ENCODE measurements around the gene PRR20G. TPM values are rescaled to one million over a fixed set of nuclear protein-coding genes. Genes with fewer than 3 reads are reported as not detected.

PRR20G gene
- total and polyA plus RNA-seq, 9 of the 15 experiments (the other 6 are each of a cell fraction or from before 2014, with no cell fraction given): not detected

- TF ChIP-seq ZNF143 (CRISPR knock-in tag; IDR thresholded peaks at IDR 0.05): no peak
- no peak for TF ChIP-seq HMG20B (CRISPR knock-in tag; IDR thresholded peaks at IDR 0.05)
- no peak for TF ChIP-seq ZC3H8 (IDR thresholded peaks at IDR 0.05)
- no peak for TF ChIP-seq ILF3 (IDR thresholded peaks at IDR 0.05; ENCODE audit: borderline replicate concordance)
- TF ChIP-seq KDM2B (CRISPR knock-in tag; IDR thresholded peaks at IDR 0.05): no peak
Measured at GRCh38 chr3:127273206-127273605, 14.6 kb downstream of the PRR20G start (continued).

- Histone ChIP-seq H3K36me3 (ENCODE audit: control insufficient read depth, insufficient read depth, low read length) (no peaks in the 10 kb centered on the region), H3K4me1 (replicated peaks in 1 of 2; ENCODE audit: control insufficient read depth in 2 of 2, insufficient read depth in 2 of 2, low read length in 2 of 2) (no peaks in the 10 kb centered on the region), H3K9ac (ENCODE audit: insufficient read depth in 1 of 2, low read depth in 2 of 2, low read length in 2 of 2) (no peak overlapping the region), H2AFZ (ENCODE audit: low read depth, low read length) (no peak overlapping the region), H3K79me2 (ENCODE audit: control insufficient read depth, insufficient read depth, low read length) (no peaks in the 10 kb centered on the region), H3K27me3 (ENCODE audit: control insufficient read depth in 2 of 2, insufficient read depth in 2 of 2, low read length in 2 of 2) (no peaks in the 10 kb centered on the region; a peak in 1 of 5 replicates), H3K9me3 (replicated peaks; ENCODE audit: control insufficient read depth, insufficient read depth, low read depth, low read length) (no peaks in the 10 kb centered on the region), H3K4me3 (no peak overlapping the region), H4K20me1 (replicated peaks; ENCODE audit: control insufficient read depth, insufficient read depth, low read length) (no peaks in the 10 kb centered on the region), H3K9me1 (ENCODE audit: control insufficient read depth, insufficient read depth, low read length) (no peaks in the 10 kb centered on the region), H3K27ac (ENCODE audit: extremely low read depth, low read depth, low read length) (no peak overlapping the region), H3K4me2 (ENCODE audit: insufficient read depth, low read length) (no peak overlapping the region)
- BruUV-seq (replicated peaks): no TSS peak
- FAIRE-seq (no peak), DNase-seq (ENCODE audit: extremely low read depth in 1 of 4, low spot score in 3 of 4) (no peak), ATAC-seq (no peak)
- ChIA-PET CTCF (ENCODE audit: low intra/inter-chr PET ratio) (no interaction called here), POLR2A (no interaction called here)
- WGBS (ENCODE audit: insufficient coverage, low coverage, missing lambda C conversion rate): under 1% methylated on average over 9 of the region's 10 CpGs
- intact Hi-C loops (cut with micrococcal nuclease): no loop called here
- in situ Hi-C loops (cut with MboI): no loop called here
- no peak for TF ChIP-seq ZNF184 (CRISPR knock-in tag; IDR thresholded peaks at IDR 0.05)
- no peak for TF ChIP-seq HMG20B (CRISPR knock-in tag; IDR thresholded peaks at IDR 0.05)
- no peak for TF ChIP-seq ZNF354B (CRISPR knock-in tag; IDR thresholded peaks at IDR 0.05)
- no peak for TF ChIP-seq ZNF224 (CRISPR knock-in tag; IDR thresholded peaks at IDR 0.05)
- no peak for TF ChIP-seq MBD2 (IDR thresholded peaks at IDR 0.05; ENCODE audit: borderline replicate concordance, low read depth)
- no peak for TF ChIP-seq FOXO4 (CRISPR knock-in tag; IDR thresholded peaks at IDR 0.05)
- TF ChIP-seq ETV1 (tag; conservative IDR thresholded peaks at IDR 0.05; ENCODE audit: low read depth): no peak
- no peak for TF ChIP-seq HDAC1 (IDR thresholded peaks at IDR 0.05)
- TF ChIP-seq SPI1 (IDR thresholded peaks at IDR 0.05; ENCODE audit: borderline replicate concordance, low read depth, low read length): no peak
- TF ChIP-seq ZFPM2 (CRISPR knock-in tag; IDR thresholded peaks at IDR 0.05): no peak
- no peak for TF ChIP-seq NONO (IDR thresholded peaks at IDR 0.05; ENCODE audit: low read depth in 2 of 2, low read length in 1 of 2)
- TF ChIP-seq MLX (CRISPR knock-in tag; conservative IDR thresholded peaks at IDR 0.05): no peak
- TF ChIP-seq ZNF518B (CRISPR knock-in tag; IDR thresholded peaks at IDR 0.05): no peak
- no peak for TF ChIP-seq POLR3G (IDR thresholded peaks at IDR 0.05; ENCODE audit: extremely low read depth, insufficient read length, insufficient replicate concordance)
Measured at GRCh38 chr3:127266186-127266585, 21.7 kb downstream of the PRR20G start.
